H1 (cell line): ENCODE measurements around the gene CXCL3. TPM values are rescaled to one million over a fixed set of nuclear protein-coding genes. Genes with fewer than 3 reads are reported as not detected.

Experiments
- CTCF ChIA-PET: fragments of 300-600 bp; sonication (Branson Sonifier 250); formaldehyde crosslinking; loops from one replicate; lab custom pipeline; 2021; ENCODE audit not compliant: partially characterized antibody; lab: Charles Lee
- POLR2A ChIA-PET: fragments of 300-600 bp; sonication (Branson Sonifier 250); formaldehyde crosslinking; loops from one replicate; lab custom pipeline; 2021; ENCODE audit warnings: inconsistent platforms; ENCODE audit not compliant: partially characterized antibody; lab: Charles Lee
- DNase-seq, 2 experiments: peaks; one replicate each; pipeline versions ENCODE4 v3.0.0 to v3.0.0-alpha.2; 2010 to 2022; ENCODE audit warnings: low spot score in 2 of 2, low read depth in 1 of 2, mixed read lengths in 1 of 2
- FAIRE-seq: peaks from 2 replicates; lab custom pipeline; 2011; peaks lifted over from hg19 to GRCh38; lab: Jason Lieb, UNC
- H2AFZ ChIP-seq: 2 replicates; pipeline ENCODE4 v1.8.1; 2012; ENCODE audit warnings: low read length, inconsistent platforms
- H2AK5ac ChIP-seq: 2 replicates; pipeline ENCODE4 v1.6.1; 2013; ENCODE audit warnings: low read depth, low read length
- H2BK120ac ChIP-seq: replicated peaks from 2 replicates; pipeline ENCODE3; 2013; ENCODE audit warnings: low read depth, low read length, inconsistent platforms
- H2BK12ac ChIP-seq: 2 replicates; pipeline ENCODE4 v1.6.1; 2013; ENCODE audit warnings: low read depth, low read length
- H2BK15ac ChIP-seq: 2 replicates; pipeline ENCODE4 v1.6.1; 2013; ENCODE audit warnings: low read length
- H2BK20ac ChIP-seq: 2 replicates; pipeline ENCODE4 v1.6.1; 2013; ENCODE audit warnings: low read length
- H2BK5ac ChIP-seq: 2 replicates; pipeline ENCODE4 v1.6.1; 2013; ENCODE audit warnings: low read depth, low read length
- H3K14ac ChIP-seq: 2 replicates; pipeline ENCODE4 v1.6.1; 2013; ENCODE audit warnings: inconsistent platforms; ENCODE audit not compliant: insufficient read length
- H3K18ac ChIP-seq: 2 replicates; pipeline ENCODE4 v1.6.1; 2013; ENCODE audit warnings: low read length; ENCODE audit errors: extremely low read depth
- H3K23ac ChIP-seq: 2 replicates; pipeline ENCODE4 v1.6.1; 2013; ENCODE audit warnings: inconsistent platforms; ENCODE audit not compliant: insufficient read length
- H3K23me2 ChIP-seq: 2 replicates; pipeline ENCODE4 v1.6.1; 2013; ENCODE audit warnings: low read depth, low read length
- H3K27ac ChIP-seq: 2 replicates; pipeline ENCODE4 v1.6.1; 2011; ENCODE audit warnings: low read depth, low read length, inconsistent platforms
- H3K27me3 ChIP-seq, 4 experiments: replicated peaks in 1 of 4; 1 replicate in 1 of 4; 2 replicates in 3 of 4; pipeline versions ENCODE4 v1.6.1 to v1.8.1; 2011 to 2013; ENCODE audit warnings: low read length in 3 of 4, mild to moderate bottlenecking in 3 of 4, inconsistent platforms in 2 of 4, mixed read lengths in 2 of 4, moderate library complexity in 1 of 4; ENCODE audit not compliant: control insufficient read depth in 3 of 4, insufficient read depth in 3 of 4; ENCODE audit errors: extremely low read depth in 1 of 4
- H3K36me3 ChIP-seq, 4 experiments: 2 replicates each; pipeline versions ENCODE4 v1.6.1 to v1.8.1; 2011 to 2013; ENCODE audit warnings: mild to moderate bottlenecking in 4 of 4, low read length in 3 of 4, moderate library complexity in 2 of 4, control low read depth in 1 of 4, inconsistent platforms in 1 of 4; ENCODE audit not compliant: insufficient read depth in 4 of 4, control insufficient read depth in 2 of 4
- H3K4ac ChIP-seq: replicated peaks from 2 replicates; pipeline ENCODE3; 2013; ENCODE audit warnings: low read length, low read depth, mixed read lengths, inconsistent platforms; ENCODE audit not compliant: insufficient read length
- H3K4me1 ChIP-seq, 4 experiments: replicated peaks in 1 of 4; 1 replicate in 1 of 4; 2 replicates in 3 of 4; pipeline versions ENCODE4 v1.6.1 to v1.8.1; 2011 to 2013; ENCODE audit warnings: low read length in 3 of 4, inconsistent platforms in 2 of 4, mixed read lengths in 1 of 4; ENCODE audit not compliant: insufficient read depth in 4 of 4, control insufficient read depth in 3 of 4
- H3K4me2 ChIP-seq, 2 experiments: 2 replicates each; pipeline versions ENCODE4 v1.6.1 to v1.8.1; 2011 to 2013; ENCODE audit warnings: low read depth in 2 of 2, low read length in 2 of 2, control low read depth in 1 of 2, inconsistent platforms in 1 of 2, mild to moderate bottlenecking in 1 of 2; ENCODE audit not compliant: insufficient read depth in 1 of 2
- H3K4me3 ChIP-seq, 4 experiments: fragments of 200-600, 300-600 bp in 1 of 4; sonication (generic), shearing (Covaris generic), sonication (Bioruptor Twin) in 1 of 4; 2 replicates each; pipeline versions ENCODE4 v1.5.1 to v1.8.1; 2011 to 2016; ENCODE audit warnings: low read length in 4 of 4, low read depth in 3 of 4, control low read depth in 2 of 4, inconsistent platforms in 2 of 4, mild to moderate bottlenecking in 2 of 4, mixed read lengths in 1 of 4, moderate library complexity in 1 of 4; ENCODE audit not compliant: insufficient read depth in 2 of 4; ENCODE audit errors: extremely low read depth in 1 of 4
- H3K56ac ChIP-seq: replicated peaks from 2 replicates; pipeline ENCODE3; 2013; ENCODE audit warnings: low read depth, mild to moderate bottlenecking, mixed read lengths, low read length, inconsistent platforms; ENCODE audit not compliant: insufficient read length
- H3K79me1 ChIP-seq: 2 replicates; pipeline ENCODE4 v1.6.1; 2013; ENCODE audit warnings: low read depth, low read length, control low read depth
- H3K79me2 ChIP-seq, 2 experiments: 2 replicates each; pipeline versions ENCODE4 v1.6.1 to v1.8.1; 2012 to 2013; ENCODE audit warnings: low read length in 2 of 2, mild to moderate bottlenecking in 2 of 2, inconsistent platforms in 1 of 2; ENCODE audit not compliant: insufficient read depth in 2 of 2, control insufficient read depth in 1 of 2
- H3K9ac ChIP-seq, 4 experiments: replicated peaks in 1 of 4; 1 replicate in 1 of 4; 2 replicates in 3 of 4; pipeline versions ENCODE4 v1.6.1 to v1.8.1; 2011 to 2013; ENCODE audit warnings: low read depth in 3 of 4, low read length in 3 of 4, control low read depth in 2 of 4, mild to moderate bottlenecking in 2 of 4, moderate library complexity in 2 of 4, inconsistent platforms in 1 of 4; ENCODE audit errors: extremely low read depth in 1 of 4
- H3K9me3 ChIP-seq, 2 experiments: 2 replicates each; pipeline versions ENCODE4 v1.6.1 to v1.8.1; 2012 to 2013; ENCODE audit warnings: mild to moderate bottlenecking in 2 of 2, moderate library complexity in 2 of 2, control low read depth in 1 of 2, inconsistent platforms in 1 of 2, low read depth in 1 of 2, low read length in 1 of 2, mixed read lengths in 1 of 2; ENCODE audit not compliant: insufficient read depth in 2 of 2
- H4K20me1 ChIP-seq, 2 experiments: replicated peaks in 1 of 2; 2 replicates each; pipeline versions ENCODE3 to v1.8.1; 2011 to 2013; ENCODE audit warnings: inconsistent platforms in 2 of 2, low read length in 2 of 2, mild to moderate bottlenecking in 1 of 2; ENCODE audit not compliant: insufficient read depth in 2 of 2, control insufficient read depth in 1 of 2
- H4K5ac ChIP-seq: 2 replicates; pipeline ENCODE4 v1.6.1; 2013; ENCODE audit warnings: low read length, low read depth, mixed read lengths, inconsistent platforms; ENCODE audit not compliant: insufficient read length
- H4K8ac ChIP-seq: 2 replicates; pipeline ENCODE4 v1.8.0; 2013; ENCODE audit warnings: mild to moderate bottlenecking, moderate library complexity, low read length, inconsistent platforms; ENCODE audit not compliant: insufficient read depth; ENCODE audit errors: extremely low read depth
- H4K91ac ChIP-seq: replicated peaks from 2 replicates; pipeline ENCODE3; 2013; ENCODE audit warnings: low read length, mixed read lengths, inconsistent platforms; ENCODE audit not compliant: insufficient read length
- WGBS, 2 experiments: shearing (Covaris generic) in 1 of 2; methylation state at CpG; one replicate each; pipeline versions ENCODE4 v1.1.6 to v1.1.7; 2013 to 2015; ENCODE audit warnings: low lambda C conversion rate in 2 of 2, mixed read lengths in 2 of 2, inconsistent platforms in 1 of 2, low coverage in 1 of 2, missing lambda C conversion rate in 1 of 2; ENCODE audit not compliant: insufficient replicate concordance in 2 of 2, insufficient coverage in 1 of 2, insufficient read length in 1 of 2; ENCODE audit errors: extremely low coverage in 1 of 2, missing lambda C conversion rate in 1 of 2; 5-methylcytosine and 5-hydroxymethylcytosine counted together
- polyA plus RNA-seq, 7 experiments: library from polyadenylated mRNA; depleted of rRNA in 3 of 7; stranded (reverse) in 5 of 7; unstranded in 2 of 7; fragments of >200 nt in 5 of 7; fragments of 200-250 nt in 2 of 7; gene quantifications; 1 replicate in 5 of 7; 2 replicates in 1 of 7; 4 replicates in 1 of 7; pipeline versions ENCODE4 v1.2.1 to v1.2.3, GENCODE V29; 2011 to 2013; ENCODE audit warnings: missing spikeins in 2 of 7, mixed read lengths in 2 of 7
- total RNA-seq: library from RNA; stranded (reverse); fragmentation: NEBNext Ultra II Directional; extraction: Animal tissue kit (Norgen Biotek cat#: 25700); gene quantifications from 2 replicates; pipeline ENCODE4 v1.2.1, GENCODE V29; 2021

CXCL3 gene
- total and polyA plus RNA-seq, 2 of the 8 experiments (the other 6 are each of a cell fraction or from before 2014, with no cell fraction given), result 3.1 to 5.2 TPM

GRCh38 chr4:73998040-73999011 lies 40.2 kb downstream of the CXCL3 start, which contains the start of gene CXCL5:
TSS of gene CXCL5 (minus strand) at chr4:73998677. CDS start at chr4:73998581, 96 bp downstream.
- Histone ChIP-seq H3K18ac (peak within 1 kb of the TSS; percentile 98), H3K4me3 (peak within 1 kb of the TSS; percentile 51 to 61 (median 56)), H3K56ac (peak within 1 kb of the TSS; percentile 92), H4K5ac (peak within 1 kb of the TSS; percentile 67), H2AFZ (peak within 1 kb of the TSS; percentile 27; the same call in 1 of the 2 replicates), H4K8ac (peak within 1 kb of the TSS; percentile 97), H3K4ac (peak within 1 kb of the TSS; percentile 87), H2BK15ac (peak within 1 kb of the TSS; percentile 95), H2BK5ac (peak within 1 kb of the TSS; percentile 96), H2BK12ac (peak within 1 kb of the TSS; percentile 98), H2BK20ac (peak within 1 kb of the TSS; percentile 91), H3K27me3 (peaks cover 0 to 6% (median under 1%) of the 10 kb centered on the region in 4 experiments; a peak in 3 of 7 replicates), H2BK120ac (peak within 1 kb of the TSS; percentile 98), H3K4me2 (peak within 1 kb of the TSS; percentile 66 to 77), H4K20me1 (no peaks in the 10 kb centered on the region), H3K36me3 (peaks cover 0 to 3% (median 0%) of the 10 kb centered on the region in 4 experiments; a peak in 2 of 8 replicates), H3K23me2 (peaks cover 6% of the 10 kb centered on the region; the same call in 1 of the 2 replicates), H3K14ac (no peak within 1 kb of the TSS), H2AK5ac (peak within 1 kb of the TSS; percentile 79; the same call in 1 of the 2 replicates), H4K91ac (peak within 1 kb of the TSS; percentile 99), H3K79me2 (no peaks in the 10 kb centered on the region), H3K4me1 (peaks cover 0 to 8% (median 6%) of the 10 kb centered on the region in 4 experiments; a peak in 6 of 7 replicates), H3K9ac (peak within 1 kb of the TSS in 3 of 4 experiments; percentile 63 to 74 (median 64); a peak in 6 of 7 replicates), H3K23ac (no peak within 1 kb of the TSS), H3K9me3 (no peaks in the 10 kb centered on the region), H3K27ac (peak within 1 kb of the TSS; percentile 76; the same call in 1 of the 2 replicates), H3K79me1 (no peaks in the 10 kb centered on the region)
- peak; percentile 65 for FAIRE-seq
- ChIA-PET POLR2A (interaction anchor here (0.7 to 6.1 kb wide), 18 partner anchors 8 to 330 kb away, joined by 3 to 37 read pairs (median 5); partner anchors contain the start of genes CXCL2, CXCL3, MTHFD2L and PF4), CTCF (interaction anchor here (0.8 to 3.4 kb wide), 20 partner anchors 10 to 424 kb away, joined by 3 to 14 read pairs (median 4); no protein-coding TSS in a partner anchor)
- WGBS, 2 experiments, result 7% methylated on average over 43 of the region's 46 CpGs; no CpG with 5 or more reads in 1 of the 2 experiments
- DNase-seq, result peak; percentile 67 to 78
